Measurements from ENCODE around the gene KRTAP2-2. TPM values are rescaled to one million over a fixed set of nuclear protein-coding genes. Genes with fewer than 3 reads are reported as not detected.

Gene KRTAP2-2
- total and polyA plus RNA-seq, 2 donors (not counting 3 experiments of a cell fraction or from before 2014, with no cell fraction given): not detected

DNA sequence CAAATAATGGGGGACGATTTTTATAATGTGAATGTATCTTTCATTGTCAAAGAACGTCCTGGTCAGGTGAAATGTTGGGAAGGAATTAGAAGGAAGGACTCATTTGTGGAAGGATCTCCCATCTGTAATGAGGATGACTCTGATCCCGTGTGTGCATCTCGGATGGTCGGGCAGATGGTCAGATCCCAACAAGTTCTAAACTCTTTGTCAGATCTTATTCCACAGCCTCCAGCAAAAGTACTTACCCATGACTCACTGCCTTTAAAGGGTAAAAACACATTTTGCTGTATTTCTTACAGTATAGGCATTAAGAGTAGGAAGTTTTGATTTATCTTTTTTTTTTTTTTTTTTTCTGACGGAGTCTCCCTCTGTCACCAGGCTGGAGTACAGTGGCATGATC, 43.5 kb upstream of the KRTAP2-2 start:
- POLR2A ChIA-PET: no interaction called here
- H3K4me2 ChIP-seq (ENCODE audit: insufficient read depth, low read length): no peak overlapping the region

DNA sequence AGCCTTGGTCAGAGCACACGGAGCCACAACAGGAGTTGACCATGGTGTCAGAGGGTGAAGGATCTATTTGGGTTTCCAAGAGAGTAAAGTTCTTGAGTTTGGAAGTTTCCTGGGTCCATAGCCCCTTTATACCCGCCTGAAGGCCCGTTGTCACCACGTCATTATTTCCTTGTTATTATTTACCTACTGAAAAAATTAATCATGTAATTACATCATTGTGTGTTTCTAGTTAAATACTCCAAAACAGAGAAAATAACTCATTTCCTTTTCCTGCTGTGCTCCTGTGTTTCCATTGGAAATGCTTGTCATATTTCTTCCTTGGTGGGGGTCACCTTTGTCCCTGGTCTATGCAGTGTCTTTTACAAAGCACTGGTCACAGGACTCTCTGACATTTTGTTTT, 43.0 kb upstream of the KRTAP2-2 start, which contains the start of gene KRTAP4-8:
KRTAP4-8 (minus strand) TSS at position 101 of the 400 bp plus-strand sequence; CDS start at position 43, 58 bp downstream.
- Histone ChIP-seq H3K36me3 (ENCODE audit: control insufficient read depth in 2 of 2, extremely low read depth in 1 of 2, insufficient read depth in 2 of 2, low read length in 2 of 2) (no peaks in the 10 kb centered on the region), H3K79me2 (ENCODE audit: control insufficient read depth, insufficient read depth, low read length) (no peaks in the 10 kb centered on the region), H3K4me2 (ENCODE audit: insufficient read depth, low read length) (no peak within 1 kb of the TSS), H4K20me1 (replicated peaks; ENCODE audit: control insufficient read depth, extremely low read depth, insufficient read depth, low read length) (no peaks in the 10 kb centered on the region), H3K9ac (replicated peaks; ENCODE audit: extremely low read depth, insufficient read depth, low read length) (no peak within 1 kb of the TSS), H3K27ac (ENCODE audit: insufficient read depth, low read depth, low read length) (no peak within 1 kb of the TSS), H3K4me3 (replicated peaks in 1 of 3; ENCODE audit: insufficient read depth in 1 of 3, low read depth in 1 of 3, low read length in 3 of 3) (no peak within 1 kb of the TSS), H3K27me3 (ENCODE audit: control insufficient read depth in 2 of 2, insufficient read depth in 2 of 2, low read length in 2 of 2) (no peaks in the 10 kb centered on the region), H3K9me3 (replicated peaks; ENCODE audit: control insufficient read depth, insufficient read depth, low read length) (no peaks in the 10 kb centered on the region), H3K9me1 (replicated peaks; ENCODE audit: control insufficient read depth, extremely low read depth, insufficient read depth, low read length) (no peaks in the 10 kb centered on the region), H3K4me1 (ENCODE audit: control insufficient read depth, extremely low read depth, insufficient read depth, low read length) (peaks cover 2% of the 10 kb centered on the region), H2AFZ (ENCODE audit: low read depth, low read length) (no peak within 1 kb of the TSS)
- no peak for FAIRE-seq
- DNase-seq (ENCODE audit: low read depth, low spot score): no peak
- intact Hi-C loops (cut with micrococcal nuclease): no loop called here
- BruUV-seq (replicated peaks): no TSS peak
- CTCF ChIA-PET: no interaction called here
- dilution Hi-C loops (cut with MboI; ENCODE audit: extremely low pct_ligation_motif_present, low sequenced_read_pairs): no loop called here
- TF ChIP-seq POLR2AphosphoS5 (IDR thresholded peaks at IDR 0.05; ENCODE audit: insufficient read depth, low read depth, low read length) (no peak), GATA2 (IDR thresholded peaks at IDR 0.05; ENCODE audit: insufficient read depth, insufficient read length, low read depth, low read length) (no peak), EZH2 (IDR thresholded peaks at IDR 0.05; ENCODE audit: borderline replicate concordance, low read depth, low read length, severe bottlenecking) (no peak), FOS (IDR thresholded peaks at IDR 0.05; ENCODE audit: borderline replicate concordance, insufficient read depth, low read length) (no peak), JUN (IDR thresholded peaks at IDR 0.05; ENCODE audit: borderline replicate concordance, insufficient read depth, insufficient read length, low read depth) (no peak), MYC (IDR thresholded peaks at IDR 0.05; ENCODE audit: low read depth, low read length) (no peak), POLR2A (IDR thresholded peaks at IDR 0.05; ENCODE audit: low read depth, low read length) (no peak)
- TF ChIP-seq, protein P1, sequence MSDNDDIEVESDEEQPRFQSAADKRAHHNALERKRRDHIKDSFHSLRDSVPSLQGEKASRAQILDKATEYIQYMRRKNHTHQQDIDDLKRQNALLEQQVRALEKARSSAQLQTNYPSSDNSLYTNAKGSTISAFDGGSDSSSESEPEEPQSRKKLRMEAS (IDR thresholded peaks at IDR 0.05; ENCODE audit: insufficient read depth, insufficient read length): no peak
- TF ChIP-seq, protein P2, sequence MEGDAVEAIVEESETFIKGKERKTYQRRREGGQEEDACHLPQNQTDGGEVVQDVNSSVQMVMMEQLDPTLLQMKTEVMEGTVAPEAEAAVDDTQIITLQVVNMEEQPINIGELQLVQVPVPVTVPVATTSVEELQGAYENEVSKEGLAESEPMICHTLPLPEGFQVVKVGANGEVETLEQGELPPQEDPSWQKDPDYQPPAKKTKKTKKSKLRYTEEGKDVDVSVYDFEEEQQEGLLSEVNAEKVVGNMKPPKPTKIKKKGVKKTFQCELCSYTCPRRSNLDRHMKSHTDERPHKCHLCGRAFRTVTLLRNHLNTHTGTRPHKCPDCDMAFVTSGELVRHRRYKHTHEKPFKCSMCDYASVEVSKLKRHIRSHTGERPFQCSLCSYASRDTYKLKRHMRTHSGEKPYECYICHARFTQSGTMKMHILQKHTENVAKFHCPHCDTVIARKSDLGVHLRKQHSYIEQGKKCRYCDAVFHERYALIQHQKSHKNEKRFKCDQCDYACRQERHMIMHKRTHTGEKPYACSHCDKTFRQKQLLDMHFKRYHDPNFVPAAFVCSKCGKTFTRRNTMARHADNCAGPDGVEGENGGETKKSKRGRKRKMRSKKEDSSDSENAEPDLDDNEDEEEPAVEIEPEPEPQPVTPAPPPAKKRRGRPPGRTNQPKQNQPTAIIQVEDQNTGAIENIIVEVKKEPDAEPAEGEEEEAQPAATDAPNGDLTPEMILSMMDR (IDR thresholded peaks at IDR 0.05; ENCODE audit: extremely low read depth in 1 of 2, insufficient read depth in 1 of 2, low read depth in 1 of 2, low read length in 2 of 2): no peak
- POLR2A ChIA-PET: no interaction called here

More for the DNA sequence above, 43.5 kb upstream of the KRTAP2-2 start:
- H3K27me3 ChIP-seq (ENCODE audit: control insufficient read depth in 2 of 2, insufficient read depth in 2 of 2, low read length in 2 of 2): no peaks in the 10 kb centered on the region
- H4K20me1 ChIP-seq (replicated peaks; ENCODE audit: control insufficient read depth, extremely low read depth, insufficient read depth, low read length): no peaks in the 10 kb centered on the region
- H3K79me2 ChIP-seq (ENCODE audit: control insufficient read depth, insufficient read depth, low read length): no peaks in the 10 kb centered on the region
- FAIRE-seq (no peak), DNase-seq (ENCODE audit: low read depth, low spot score) (no peak)
- no peaks in the 10 kb centered on the region for H3K36me3 ChIP-seq (ENCODE audit: control insufficient read depth in 2 of 2, extremely low read depth in 1 of 2, insufficient read depth in 2 of 2, low read length in 2 of 2)
- H3K9me3 ChIP-seq (replicated peaks; ENCODE audit: control insufficient read depth, insufficient read depth, low read length): no peaks in the 10 kb centered on the region
- H3K4me3 ChIP-seq (replicated peaks in 1 of 3; ENCODE audit: insufficient read depth in 1 of 3, low read depth in 1 of 3, low read length in 3 of 3): no peak overlapping the region
- no peak overlapping the region for H2AFZ ChIP-seq (ENCODE audit: low read depth, low read length)
- TF ChIP-seq, protein P1 (IDR thresholded peaks at IDR 0.05; ENCODE audit: insufficient read depth, insufficient read length): no peak
- TF ChIP-seq EZH2 (IDR thresholded peaks at IDR 0.05; ENCODE audit: borderline replicate concordance, low read depth, low read length, severe bottlenecking) (no peak), POLR2A (IDR thresholded peaks at IDR 0.05; ENCODE audit: low read depth, low read length) (no peak)
- TF ChIP-seq, protein P2 (IDR thresholded peaks at IDR 0.05; ENCODE audit: extremely low read depth in 1 of 2, insufficient read depth in 1 of 2, low read depth in 1 of 2, low read length in 2 of 2): no peak
- dilution Hi-C loops (cut with MboI; ENCODE audit: extremely low pct_ligation_motif_present, low sequenced_read_pairs) (no loop called here), intact Hi-C loops (cut with micrococcal nuclease) (no loop called here)
- no TSS peak for BruUV-seq (replicated peaks)
- H3K9ac ChIP-seq (replicated peaks; ENCODE audit: extremely low read depth, insufficient read depth, low read length): no peak overlapping the region
- H3K9me1 ChIP-seq (replicated peaks; ENCODE audit: control insufficient read depth, extremely low read depth, insufficient read depth, low read length): no peaks in the 10 kb centered on the region
- H3K4me1 ChIP-seq (ENCODE audit: control insufficient read depth, extremely low read depth, insufficient read depth, low read length): peaks cover 2% of the 10 kb centered on the region
- no peak overlapping the region for H3K27ac ChIP-seq (ENCODE audit: insufficient read depth, low read depth, low read length)
- CTCF ChIA-PET: no interaction called here
